Measurements from ENCODE around the gene PFKM.
"Not testable (repeated sequence)": the region's sequence is repeated elsewhere in the genome, so short reads cannot be mapped to it uniquely, and the experiment has no call there.

The PFKM gene

GRCh38 chr12:48118284-48118871 lies 786 bp upstream of the PFKM start:
- Histone ChIP-seq H3K4me3 (ENCODE audit: low read length) (no peak overlapping the region), H3K9me3 (replicated peaks; ENCODE audit: low read length) (no peaks in the 10 kb centered on the region), H3K36me3 (ENCODE audit: insufficient read depth, low read length) (peaks cover 9% of the 10 kb centered on the region), H3K27me3 (ENCODE audit: control insufficient read depth, insufficient read depth, low read length) (peaks cover 4% of the 10 kb centered on the region), H3K9ac (ENCODE audit: low read depth, low read length) (no peak overlapping the region), H3K4me1 (ENCODE audit: control insufficient read depth, insufficient read depth, low read length) (peaks cover 6% of the 10 kb centered on the region), H3K4me2 (ENCODE audit: low read length) (peak overlapping the region; percentile 83)

- peaks cover 15% of the 10 kb centered on the region for H3K36me3 ChIP-seq (ENCODE audit: insufficient read depth, low read length)
- H3K4me3 ChIP-seq (ENCODE audit: low read length), result peak overlapping the region; percentile 88
- peak overlapping the region; percentile 74 for H3K9ac ChIP-seq (ENCODE audit: low read depth, low read length)
- peaks cover 6% of the 10 kb centered on the region for H3K4me1 ChIP-seq (ENCODE audit: control insufficient read depth, insufficient read depth, low read length)
- no peaks in the 10 kb centered on the region for H3K9me3 ChIP-seq (replicated peaks; ENCODE audit: low read length)
- peaks cover 4% of the 10 kb centered on the region for H3K27me3 ChIP-seq (ENCODE audit: control insufficient read depth, insufficient read depth, low read length)
- H3K4me2 ChIP-seq (ENCODE audit: low read length), result peak overlapping the region; percentile 83
These were observed 651 bp downstream of the PFKM start for GRCh38 chr12:48119834-48120195.

- no peak overlapping the region for H3K9ac ChIP-seq (ENCODE audit: low read depth, low read length)
- H3K9me3 ChIP-seq (replicated peaks; ENCODE audit: low read length), result no peaks in the 10 kb centered on the region
- H3K4me3 ChIP-seq (ENCODE audit: low read length), result no peak overlapping the region
- peaks cover 6% of the 10 kb centered on the region for H3K4me1 ChIP-seq (ENCODE audit: control insufficient read depth, insufficient read depth, low read length)
- H3K4me2 ChIP-seq (ENCODE audit: low read length), result no peak overlapping the region
- peaks cover 24% of the 10 kb centered on the region for H3K36me3 ChIP-seq (ENCODE audit: insufficient read depth, low read length)
- peaks cover 4% of the 10 kb centered on the region for H3K27me3 ChIP-seq (ENCODE audit: control insufficient read depth, insufficient read depth, low read length)
These were observed 2.4 kb downstream of the PFKM start for GRCh38 chr12:48121522-48121921.

- H3K9me3 ChIP-seq (replicated peaks; ENCODE audit: low read length), result no peaks in the 10 kb centered on the region
- peaks cover 6% of the 10 kb centered on the region for H3K4me1 ChIP-seq (ENCODE audit: control insufficient read depth, insufficient read depth, low read length)
- no peaks in the 10 kb centered on the region for H3K27me3 ChIP-seq (ENCODE audit: control insufficient read depth, insufficient read depth, low read length)
- H3K9ac ChIP-seq (ENCODE audit: low read depth, low read length), result no peak overlapping the region
- no peak overlapping the region for H3K4me2 ChIP-seq (ENCODE audit: low read length)
- H3K36me3 ChIP-seq (ENCODE audit: insufficient read depth, low read length), result peaks cover 31% of the 10 kb centered on the region
- H3K4me3 ChIP-seq (ENCODE audit: low read length), result no peak overlapping the region
These were observed 3.1 kb downstream of the PFKM start for GRCh38 chr12:48122065-48122834.

- peaks cover 32% of the 10 kb centered on the region for H3K36me3 ChIP-seq (ENCODE audit: insufficient read depth, low read length)
- no peak overlapping the region for H3K4me2 ChIP-seq (ENCODE audit: low read length)
- no peak overlapping the region for H3K9ac ChIP-seq (ENCODE audit: low read depth, low read length)
- no peaks in the 10 kb centered on the region for H3K27me3 ChIP-seq (ENCODE audit: control insufficient read depth, insufficient read depth, low read length)
- peaks cover 6% of the 10 kb centered on the region for H3K4me1 ChIP-seq (ENCODE audit: control insufficient read depth, insufficient read depth, low read length)
- no peak overlapping the region for H3K4me3 ChIP-seq (ENCODE audit: low read length)
- H3K9me3 ChIP-seq (replicated peaks; ENCODE audit: low read length), result no peaks in the 10 kb centered on the region
These were observed 4.0 kb downstream of the PFKM start for GRCh38 chr12:48123169-48123568.

GRCh38 chr12:48125542-48125941 lies 6.4 kb downstream of the PFKM start:
- H3K4me2 ChIP-seq (ENCODE audit: low read length); H3K27me3 ChIP-seq (ENCODE audit: control insufficient read depth, insufficient read depth, low read length); H3K4me3 ChIP-seq (ENCODE audit: low read length); H3K9ac ChIP-seq (ENCODE audit: low read depth, low read length); H3K9me3 ChIP-seq (replicated peaks; ENCODE audit: low read length); H3K4me1 ChIP-seq (ENCODE audit: control insufficient read depth, insufficient read depth, low read length): not testable (repeated sequence)
- H3K36me3 ChIP-seq (ENCODE audit: insufficient read depth, low read length), result peaks cover 36% of the 10 kb centered on the region

GRCh38 chr12:48125985-48126384 lies 6.8 kb downstream of the PFKM start:
- Histone ChIP-seq H3K4me2 (ENCODE audit: low read length) (no peak overlapping the region), H3K9ac (ENCODE audit: low read depth, low read length) (no peak overlapping the region), H3K27me3 (ENCODE audit: control insufficient read depth, insufficient read depth, low read length) (no peaks in the 10 kb centered on the region), H3K36me3 (ENCODE audit: insufficient read depth, low read length) (peaks cover 39% of the 10 kb centered on the region), H3K4me1 (ENCODE audit: control insufficient read depth, insufficient read depth, low read length) (no peaks in the 10 kb centered on the region), H3K4me3 (ENCODE audit: low read length) (no peak overlapping the region), H3K9me3 (replicated peaks; ENCODE audit: low read length) (no peaks in the 10 kb centered on the region)

- H3K9me3 ChIP-seq (replicated peaks; ENCODE audit: low read length), result no peaks in the 10 kb centered on the region
- no peaks in the 10 kb centered on the region for H3K27me3 ChIP-seq (ENCODE audit: control insufficient read depth, insufficient read depth, low read length)
- no peak overlapping the region for H3K4me2 ChIP-seq (ENCODE audit: low read length)
- H3K9ac ChIP-seq (ENCODE audit: low read depth, low read length), result no peak overlapping the region
- no peak overlapping the region for H3K4me3 ChIP-seq (ENCODE audit: low read length)
- H3K4me1 ChIP-seq (ENCODE audit: control insufficient read depth, insufficient read depth, low read length), result no peaks in the 10 kb centered on the region
- H3K36me3 ChIP-seq (ENCODE audit: insufficient read depth, low read length), result peaks cover 49% of the 10 kb centered on the region
These were observed 7.9 kb downstream of the PFKM start for GRCh38 chr12:48126953-48127630.

GRCh38 chr12:48128800-48129199 lies 9.6 kb downstream of the PFKM start:
- Histone ChIP-seq H3K4me2 (ENCODE audit: low read length) (no peak overlapping the region), H3K27me3 (ENCODE audit: control insufficient read depth, insufficient read depth, low read length) (no peaks in the 10 kb centered on the region), H3K36me3 (ENCODE audit: insufficient read depth, low read length) (peaks cover 56% of the 10 kb centered on the region), H3K4me3 (ENCODE audit: low read length) (no peak overlapping the region), H3K4me1 (ENCODE audit: control insufficient read depth, insufficient read depth, low read length) (no peaks in the 10 kb centered on the region), H3K9ac (ENCODE audit: low read depth, low read length) (no peak overlapping the region), H3K9me3 (replicated peaks; ENCODE audit: low read length) (no peaks in the 10 kb centered on the region)

- Histone ChIP-seq H3K4me3 (ENCODE audit: low read length) (no peak overlapping the region), H3K36me3 (ENCODE audit: insufficient read depth, low read length) (peaks cover 61% of the 10 kb centered on the region), H3K27me3 (ENCODE audit: control insufficient read depth, insufficient read depth, low read length) (no peaks in the 10 kb centered on the region), H3K4me1 (ENCODE audit: control insufficient read depth, insufficient read depth, low read length) (no peaks in the 10 kb centered on the region), H3K4me2 (ENCODE audit: low read length) (no peak overlapping the region), H3K9ac (ENCODE audit: low read depth, low read length) (no peak overlapping the region), H3K9me3 (replicated peaks; ENCODE audit: low read length) (no peaks in the 10 kb centered on the region)
These were observed 10.2 kb downstream of the PFKM start for GRCh38 chr12:48129376-48129775.

GRCh38 chr12:48131517-48131916 lies 12.4 kb downstream of the PFKM start:
- Histone ChIP-seq H3K36me3 (ENCODE audit: insufficient read depth, low read length) (peaks cover 64% of the 10 kb centered on the region), H3K27me3 (ENCODE audit: control insufficient read depth, insufficient read depth, low read length) (no peaks in the 10 kb centered on the region), H3K4me2 (ENCODE audit: low read length) (no peak overlapping the region), H3K4me3 (ENCODE audit: low read length) (no peak overlapping the region), H3K9me3 (replicated peaks; ENCODE audit: low read length) (no peaks in the 10 kb centered on the region), H3K9ac (ENCODE audit: low read depth, low read length) (no peak overlapping the region), H3K4me1 (ENCODE audit: control insufficient read depth, insufficient read depth, low read length) (no peaks in the 10 kb centered on the region)

Measured in skeletal muscle satellite cell (primary cell).